Activated gamma-delta T cell treated with Interleukin-2 at 50 U/mL for 16 hours (primary cell): ENCODE measurements around the gene VASN.

Source experiments
- DNase-seq: peaks from one replicate; pipeline ENCODE4 v3.0.0-alpha.2; 2020

Gene VASN

DNA sequence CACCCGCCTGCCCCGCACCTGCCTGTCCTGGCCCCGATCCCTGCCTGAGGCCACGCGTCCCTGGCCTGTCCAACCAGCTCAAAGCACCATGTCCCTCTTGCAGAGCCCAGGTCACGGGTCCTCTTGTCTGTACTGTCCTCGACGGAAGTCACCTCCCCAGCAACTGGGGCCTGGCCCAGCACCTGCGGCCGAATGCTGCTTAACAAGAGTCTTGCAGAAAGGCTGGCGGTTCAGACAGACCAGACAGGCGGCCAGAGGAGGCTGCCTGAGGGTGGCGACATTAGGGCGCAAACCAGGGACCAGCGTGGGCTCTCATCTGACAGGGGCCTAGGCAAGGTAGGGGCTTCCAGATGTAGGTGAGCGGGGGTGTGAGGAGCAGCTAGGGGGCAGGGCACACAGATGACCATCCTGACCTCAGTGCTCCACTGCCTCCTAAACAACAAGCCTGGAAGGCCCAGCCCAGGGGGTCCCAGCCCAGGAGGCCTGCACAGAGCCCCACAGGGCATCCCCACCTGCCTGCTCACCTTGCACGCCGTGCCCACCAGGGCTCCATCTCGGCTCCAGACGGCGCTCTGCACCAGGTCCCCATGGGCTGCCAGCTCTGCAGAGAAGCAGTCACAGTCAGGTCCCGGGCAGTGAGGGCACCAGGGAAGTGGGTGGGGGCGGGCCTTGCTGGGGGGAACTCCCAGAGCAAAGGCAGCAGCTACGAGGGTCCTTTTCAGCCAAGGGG, 33.5 kb downstream of the VASN start:
- no peak for DNase-seq

DNA sequence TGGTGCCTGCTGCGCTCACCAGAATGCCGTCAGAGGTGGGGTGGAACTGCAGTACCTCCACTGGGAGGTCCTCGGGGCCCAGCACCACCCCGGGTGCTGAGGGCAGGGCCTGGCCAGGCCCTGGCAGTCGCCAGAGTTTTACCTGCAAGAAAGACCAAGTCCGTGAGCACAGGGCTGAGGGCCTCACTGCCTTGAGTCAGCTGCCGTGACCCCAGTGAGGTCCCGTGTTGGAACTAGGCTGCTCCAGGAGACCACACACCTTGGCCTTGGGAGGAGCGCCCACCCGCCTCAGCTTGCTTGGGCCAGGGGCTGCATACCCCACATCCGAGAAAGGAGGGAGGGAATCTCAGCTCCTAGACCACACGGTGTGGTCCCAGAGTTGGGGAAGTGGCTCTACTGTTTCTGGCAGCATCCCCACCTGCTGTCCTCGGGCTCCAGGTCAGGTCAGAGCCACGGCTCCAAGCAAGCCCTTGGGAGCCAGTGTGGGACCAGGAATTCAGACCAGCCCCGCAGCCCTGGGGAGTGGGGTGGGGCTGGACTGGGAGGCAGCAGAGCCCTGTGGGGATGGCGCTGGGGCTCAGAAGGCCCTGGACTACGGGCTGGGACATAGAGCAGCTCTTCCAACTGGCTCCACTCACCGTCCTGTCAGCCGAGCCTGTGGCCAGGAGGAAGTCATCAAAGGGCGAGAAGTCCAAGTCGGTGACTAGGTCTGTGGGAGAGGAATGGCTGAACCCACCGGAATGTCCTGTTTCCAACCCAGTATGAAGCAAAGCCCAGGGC, 36.1 kb downstream of the VASN start:
- no peak for DNase-seq

GRCh38 chr16:4408323-4408690, 36.7 kb downstream of the VASN start:
- DNase-seq: no peak

DNA sequence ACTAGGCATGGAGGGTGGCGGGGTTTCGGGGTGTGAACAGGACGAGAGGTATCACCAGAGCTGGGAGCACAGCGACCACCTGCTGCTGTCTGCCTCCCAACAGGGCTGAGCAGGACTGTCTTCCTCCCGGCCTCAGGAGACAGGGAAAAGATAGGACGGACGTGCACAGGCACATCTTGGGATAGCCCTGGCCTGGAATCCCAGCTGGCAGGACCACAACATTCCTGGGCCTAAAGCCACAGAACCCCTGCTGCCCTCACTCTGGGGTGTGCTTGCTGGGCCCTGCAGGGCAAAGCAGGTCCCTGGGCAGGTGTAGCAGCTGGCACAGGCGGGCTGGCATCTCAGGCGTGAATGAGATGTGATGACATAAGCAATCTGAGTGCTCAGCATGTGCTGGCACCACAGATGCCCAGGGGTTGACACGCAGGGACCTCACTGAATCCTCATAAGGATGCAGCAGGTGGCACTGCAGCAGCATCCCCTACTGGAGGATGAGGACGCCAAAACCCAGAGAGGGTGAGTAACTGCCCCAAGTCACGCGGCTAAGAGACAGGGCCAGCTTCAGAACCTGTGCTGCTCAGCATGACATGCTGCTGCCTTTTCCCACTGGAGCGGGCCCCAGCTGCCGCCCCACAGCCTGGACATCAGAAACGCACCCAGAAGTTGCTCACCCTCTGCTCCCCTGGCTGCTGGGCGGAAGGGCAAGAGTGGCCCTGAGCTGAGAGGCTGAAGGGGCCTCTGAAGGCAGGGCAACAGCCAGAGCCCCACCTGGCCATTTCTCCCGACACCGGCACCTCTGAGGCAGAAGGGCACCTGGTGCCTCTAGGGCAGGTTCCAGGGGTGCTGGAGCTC, 37.7 kb downstream of the VASN start:
- no peak for DNase-seq

DNA sequence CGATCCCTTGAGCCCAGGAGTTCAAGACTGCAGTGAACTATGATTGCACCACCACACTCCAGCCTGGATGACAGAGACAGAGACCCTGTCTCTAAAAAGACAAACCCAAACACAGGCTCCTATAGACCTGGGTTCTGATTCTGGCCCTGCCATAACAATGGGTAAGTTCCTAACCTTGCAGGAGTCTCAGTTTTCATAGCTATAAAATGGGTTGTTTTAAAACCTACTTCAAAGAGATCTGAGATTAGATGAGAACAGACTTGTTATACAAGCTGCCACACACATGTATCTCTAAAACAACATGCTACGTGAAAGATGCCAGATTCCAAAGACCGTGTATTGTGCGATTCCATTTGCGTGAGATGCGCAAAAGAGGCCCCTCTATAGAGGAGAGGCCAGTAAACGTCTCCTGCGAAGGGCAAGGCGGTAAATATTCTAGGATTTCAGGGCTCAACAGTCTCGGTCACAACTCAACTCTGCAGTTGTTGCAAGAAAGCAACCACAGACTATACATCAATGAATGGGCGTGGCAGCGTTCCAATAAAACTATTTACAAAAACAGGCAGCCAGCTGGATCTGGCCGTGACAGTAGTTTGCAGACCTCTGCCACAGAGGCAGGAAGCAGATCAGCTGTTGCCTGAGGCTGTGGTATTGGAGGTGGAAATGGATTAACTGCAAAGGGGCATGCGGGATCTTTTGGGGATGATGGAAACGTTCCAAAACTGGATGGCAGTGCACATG, 38.9 kb downstream of the VASN start:
- no peak for DNase-seq

- no peak for DNase-seq
These were observed 40.0 kb downstream of the VASN start for GRCh38 chr16:4411684-4412083.

GRCh38 chr16:4412159-4412558, 40.5 kb downstream of the VASN start:
- DNase-seq: no peak

DNA sequence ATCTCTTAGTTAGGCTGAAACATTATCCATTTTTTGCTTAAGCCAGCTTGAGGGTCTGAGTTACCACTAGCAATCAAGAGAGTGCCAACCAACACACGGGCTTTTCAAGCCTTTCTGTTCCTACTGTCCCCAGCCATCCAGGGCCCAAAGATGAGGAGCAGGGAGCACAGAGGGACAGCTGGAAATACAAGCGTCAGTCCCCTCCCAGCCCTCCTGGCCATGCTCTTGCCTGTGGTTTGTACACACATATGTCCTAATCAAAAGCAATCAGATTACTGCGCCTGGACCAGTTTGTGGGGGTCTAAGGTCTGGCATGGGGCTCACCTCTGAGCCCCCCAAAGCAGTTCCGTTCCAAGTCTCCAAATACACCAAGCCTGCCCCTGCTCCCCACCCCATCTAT, 41.2 kb downstream of the VASN start:
- no peak for DNase-seq

GRCh38 chr16:4414187-4414917, 42.7 kb downstream of the VASN start:
- peak; percentile 73 for DNase-seq

DNA sequence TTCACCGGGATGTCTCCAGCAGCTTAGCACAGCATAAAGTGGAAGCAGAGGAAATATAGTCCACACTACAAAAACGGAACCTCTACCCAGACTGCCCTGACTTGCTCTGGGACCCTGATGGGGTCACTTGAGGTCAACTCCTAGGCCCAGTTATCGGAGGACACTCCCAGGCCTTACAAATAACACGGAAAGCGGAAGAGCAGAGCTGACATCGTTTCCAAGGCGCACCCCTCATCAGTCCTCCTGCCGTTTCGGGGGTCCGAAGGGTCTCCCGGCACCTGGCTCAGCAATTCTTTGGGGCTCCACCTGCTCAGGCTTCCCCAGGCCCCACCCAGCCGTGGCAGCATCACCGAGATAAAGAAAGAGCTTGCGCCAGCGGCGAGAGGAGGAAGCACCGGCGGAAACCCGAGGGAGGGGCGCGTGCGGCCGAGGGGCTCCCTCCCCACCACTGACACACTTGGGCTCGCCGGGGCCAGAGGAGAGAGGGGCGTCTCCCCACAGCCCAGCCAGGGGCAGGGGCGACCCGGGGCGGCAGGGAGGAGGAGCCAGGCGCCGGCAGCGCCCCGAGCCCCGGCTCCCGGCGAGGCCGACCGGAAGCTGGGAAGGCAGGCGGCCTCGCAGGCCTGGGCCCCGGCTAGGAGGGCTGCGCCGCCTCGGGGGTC, 44.0 kb downstream of the VASN start:
- DNase-seq: peak; percentile 53

GRCh38 chr16:4416200-4417032, 44.8 kb downstream of the VASN start, which contains the start of gene CORO7:
TSS of gene CORO7 (minus strand) at chr16:4416596. CDS start at chr16:4416518, 78 bp downstream.
- DNase-seq: peak; percentile 99

DNA sequence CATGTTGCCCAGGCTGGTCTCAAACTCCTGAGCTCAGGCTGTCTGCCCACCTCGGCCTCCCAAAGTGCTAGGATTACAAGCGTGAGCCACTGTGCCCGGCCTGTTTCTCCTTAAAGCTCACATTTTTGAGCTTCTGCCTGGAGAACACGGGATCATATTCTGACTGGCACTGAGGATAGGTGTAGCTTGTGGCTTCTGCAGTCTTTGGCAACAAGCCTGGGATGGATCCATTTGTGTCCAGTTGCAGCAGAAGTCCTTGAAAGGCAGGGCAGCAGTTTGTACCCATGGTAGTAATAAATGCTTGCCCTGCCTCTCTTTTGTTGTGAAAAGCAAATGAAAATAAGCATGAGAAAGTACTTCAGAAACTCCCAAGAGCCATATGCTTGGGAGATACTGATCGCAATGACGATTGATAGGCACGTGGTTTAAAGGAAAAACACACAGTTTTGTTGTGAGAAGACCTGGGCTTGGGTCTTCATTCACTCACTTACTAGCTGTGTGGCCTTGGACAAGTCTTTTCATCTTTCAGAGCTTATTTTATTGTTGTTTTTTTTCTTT, 47.8 kb downstream of the VASN start:
- DNase-seq: no peak

DNA sequence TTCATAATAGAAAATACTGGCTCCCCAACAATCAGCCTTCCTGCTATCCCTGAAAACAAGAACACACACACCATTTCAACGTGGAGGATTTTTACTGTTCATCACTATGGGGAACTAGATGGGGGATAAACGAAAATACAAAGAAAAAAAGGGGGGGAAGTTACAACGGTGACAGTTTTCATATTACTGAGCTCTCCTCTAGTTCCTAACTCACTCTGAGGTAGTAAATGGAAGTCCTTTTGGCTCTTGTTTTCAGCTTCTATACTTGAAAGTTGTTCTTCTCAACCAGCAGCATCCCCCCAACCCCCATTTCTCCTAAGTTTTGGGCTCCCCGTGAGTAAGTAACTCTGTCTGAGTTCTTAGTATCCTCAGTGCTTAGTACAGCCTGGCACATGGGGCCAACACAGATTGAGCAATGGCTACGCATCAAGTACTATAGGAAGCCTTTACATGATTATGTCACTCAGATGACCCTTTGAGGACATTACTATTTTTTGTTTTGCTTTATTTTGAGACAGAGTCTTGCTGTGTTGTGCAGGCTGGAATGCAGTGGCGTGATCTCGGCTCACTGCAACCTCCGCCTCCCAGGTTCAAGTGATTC, 49.0 kb downstream of the VASN start:
- no peak for DNase-seq

DNA sequence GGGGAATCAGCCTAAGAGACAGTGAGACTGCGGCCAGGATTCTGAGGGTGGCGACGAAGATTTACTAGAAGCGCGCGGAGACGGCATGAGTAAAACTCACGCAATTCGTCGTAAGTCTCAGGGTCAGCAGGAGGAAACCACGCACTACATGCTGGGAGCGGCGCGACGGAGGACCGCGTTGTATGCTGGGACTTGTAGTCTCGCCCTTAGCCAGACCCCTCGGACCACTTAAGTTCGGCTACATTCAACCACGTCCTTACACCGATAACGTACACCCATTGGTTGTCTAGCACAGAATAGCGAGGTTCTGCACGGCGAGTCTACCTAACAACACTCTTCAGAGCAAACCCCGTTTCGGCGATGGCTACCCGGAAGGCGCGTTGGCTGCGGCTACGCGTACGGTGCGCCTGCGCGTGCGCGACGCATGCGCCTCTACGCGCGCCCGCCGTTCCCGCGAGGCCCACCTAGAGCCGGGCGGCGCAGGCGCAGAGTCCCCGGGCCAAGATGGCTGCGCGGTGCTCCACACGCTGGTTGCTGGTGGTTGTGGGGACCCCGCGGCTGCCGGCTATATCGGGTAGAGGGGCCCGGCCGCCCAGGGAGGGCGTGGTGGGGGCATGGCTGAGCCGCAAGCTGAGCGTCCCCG, 53.9 kb downstream of the VASN start, which contains the start of gene DNAJA3:
TSS of gene DNAJA3 (plus strand) at position 491 of the 643 bp plus-strand sequence. CDS start at position 505, 14 bp downstream.
- DNase-seq: peak; percentile 92

DNA sequence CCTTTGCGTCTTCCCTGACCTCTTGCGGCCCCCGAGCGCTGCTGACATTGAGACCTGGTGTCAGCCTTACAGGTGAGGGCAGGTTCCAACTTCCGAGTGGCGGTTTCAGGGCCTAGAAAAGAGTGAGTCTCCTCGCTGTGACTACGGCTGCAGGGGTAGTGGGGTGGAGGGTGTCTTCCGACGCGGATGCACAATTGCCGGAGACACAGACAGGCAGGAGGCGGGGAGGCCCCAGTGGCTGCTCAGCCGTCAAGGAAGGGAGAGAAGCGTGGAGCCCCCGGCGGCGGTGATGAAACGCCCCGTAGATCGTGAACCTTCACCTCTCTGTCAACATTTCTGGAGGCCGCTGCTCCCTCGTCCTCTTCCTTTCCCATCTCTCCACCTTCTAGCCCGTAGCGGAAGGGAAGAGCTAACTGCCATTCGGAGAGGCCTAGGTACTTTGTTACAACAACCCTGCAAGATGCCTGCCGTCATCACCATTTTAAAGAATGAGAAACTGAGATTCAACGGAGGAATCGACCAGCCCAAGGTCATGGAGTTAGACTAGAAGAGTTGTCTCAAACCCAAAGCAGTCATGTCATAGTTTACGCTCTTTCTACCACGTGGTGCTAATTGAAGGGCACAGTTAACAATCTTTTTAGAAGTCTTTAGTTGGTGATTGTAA, 54.5 kb downstream of the VASN start:
- DNase-seq: no peak

GRCh38 chr16:4426722-4427372, 55.2 kb downstream of the VASN start:
- DNase-seq: no peak

DNA sequence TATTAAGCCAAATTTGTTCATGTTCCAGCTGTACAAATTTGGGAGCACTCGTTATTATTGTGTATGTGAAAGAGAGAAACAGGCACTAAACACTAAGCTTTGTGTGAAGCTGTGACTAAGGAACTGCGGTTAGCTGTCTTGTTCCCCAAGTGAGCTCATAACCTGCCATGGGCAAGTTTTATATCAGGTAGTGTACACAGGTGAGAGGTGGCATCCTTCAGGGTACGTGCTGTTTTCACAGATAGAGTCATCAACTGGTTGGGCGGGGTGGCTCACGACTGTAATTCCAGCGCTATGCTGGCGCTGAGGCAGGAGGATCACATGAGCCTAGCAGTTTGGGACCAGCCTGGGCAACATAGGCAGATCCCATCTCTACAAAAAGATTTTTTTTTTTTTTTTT, 56.9 kb downstream of the VASN start:
- no peak for DNase-seq

DNA sequence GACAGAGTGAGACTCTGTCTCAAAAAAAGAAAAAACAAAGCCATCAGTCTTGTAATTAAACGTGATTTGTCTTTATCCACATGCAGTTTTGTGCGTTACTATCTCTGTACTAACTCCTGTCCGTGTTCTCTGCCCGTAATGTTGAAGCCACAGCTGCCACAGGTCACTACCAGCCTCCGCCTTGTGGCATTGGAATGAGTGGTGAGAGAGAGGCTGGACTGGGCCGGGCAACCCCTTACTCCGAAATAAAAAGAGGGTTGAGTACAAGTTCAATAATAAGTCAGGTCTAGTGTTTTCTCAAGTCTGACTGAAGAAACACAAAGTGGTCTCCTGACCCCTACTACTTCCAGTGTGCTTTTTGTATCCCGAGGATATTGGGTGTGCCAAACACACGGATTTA, 59.4 kb downstream of the VASN start:
- no peak for DNase-seq
